Pulmonary artery endothelial cell (primary cell): ENCODE measurements around the gene GTF3C5. TPM values are rescaled to one million over a fixed set of nuclear protein-coding genes. Genes with fewer than 3 reads are reported as not detected.
"Not testable (repeated sequence)": the region's sequence is repeated elsewhere in the genome, so short reads cannot be mapped to it uniquely, and the experiment has no call there.

Source experiments
- DNase-seq: peaks from one replicate; pipeline ENCODE4 v3.0.0-alpha.2; 2011; ENCODE audit warnings: low read depth, low spot score
- total RNA-seq: library from RNA; depleted of rRNA; stranded (reverse); fragments of >200 nt; gene quantifications from 2 replicates; pipeline ENCODE4 v1.2.3, GENCODE V29; 2014

Gene GTF3C5
- total RNA-seq, 1 donor from 2014 or later: 52.9 TPM

- DNase-seq: no peak
Observed at GRCh38 chr9:133088756-133089155, 58.0 kb downstream of the GTF3C5 start.

GRCh38 chr9:133089271-133089671 is 58.5 kb downstream of the GTF3C5 start:
- DNase-seq: no peak

GRCh38 chr9:133090187-133090586 is 59.4 kb downstream of the GTF3C5 start:
- DNase-seq: no peak

DNA sequence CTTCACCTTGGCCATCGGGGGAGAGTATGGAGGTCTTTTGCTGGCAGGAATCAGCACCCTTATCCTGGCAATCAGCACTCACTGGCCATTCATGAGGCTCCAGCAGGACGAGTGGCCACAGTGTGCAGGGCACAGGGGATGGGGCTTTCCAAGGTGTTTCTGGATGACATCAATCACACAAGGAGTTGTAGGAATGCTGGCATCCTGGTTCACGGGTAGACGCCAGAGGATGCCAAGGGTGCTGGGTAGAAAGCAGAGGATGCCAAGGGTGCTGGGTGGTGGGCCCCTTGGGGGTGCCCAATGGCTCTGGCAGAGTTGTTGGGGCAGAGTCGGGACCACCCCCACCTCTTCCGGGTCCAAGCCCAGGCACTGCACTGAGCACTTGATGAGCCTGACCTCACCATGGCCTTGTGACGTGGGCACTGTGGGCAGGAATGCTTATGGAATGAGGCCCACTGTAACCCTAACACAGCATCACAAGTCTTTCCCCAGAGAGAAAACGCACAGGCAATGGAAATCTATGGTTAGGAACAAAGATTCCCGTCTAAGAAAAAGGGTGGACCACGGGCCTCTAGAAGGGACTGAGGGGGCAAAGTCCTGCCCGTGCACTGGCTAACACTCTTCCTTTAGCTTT is 60.1 kb downstream of the GTF3C5 start:
- no peak for DNase-seq

DNA sequence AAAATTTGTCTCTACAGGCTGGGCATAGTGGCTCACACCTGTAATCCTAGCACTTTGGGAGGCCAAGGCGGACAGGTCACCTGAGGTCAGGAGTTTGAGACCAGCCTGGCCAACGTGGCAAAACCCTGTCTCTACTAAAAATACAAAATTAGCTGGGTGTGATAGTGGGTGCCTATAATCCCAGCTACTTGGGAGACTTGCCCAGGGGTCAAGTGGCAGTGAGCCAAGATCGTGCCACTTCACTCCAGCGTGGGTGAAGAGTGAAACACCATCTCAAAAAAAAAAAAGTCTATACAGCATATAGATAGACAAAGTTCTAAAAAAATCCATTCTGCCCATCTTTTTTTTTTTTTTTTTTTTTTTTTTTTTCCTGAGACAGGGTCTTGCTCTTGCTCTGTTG is 63.6 kb downstream of the GTF3C5 start:
- DNase-seq: not testable (repeated sequence)

GRCh38 chr9:133094842-133095393 is 64.1 kb downstream of the GTF3C5 start:
- DNase-seq: no peak

DNA sequence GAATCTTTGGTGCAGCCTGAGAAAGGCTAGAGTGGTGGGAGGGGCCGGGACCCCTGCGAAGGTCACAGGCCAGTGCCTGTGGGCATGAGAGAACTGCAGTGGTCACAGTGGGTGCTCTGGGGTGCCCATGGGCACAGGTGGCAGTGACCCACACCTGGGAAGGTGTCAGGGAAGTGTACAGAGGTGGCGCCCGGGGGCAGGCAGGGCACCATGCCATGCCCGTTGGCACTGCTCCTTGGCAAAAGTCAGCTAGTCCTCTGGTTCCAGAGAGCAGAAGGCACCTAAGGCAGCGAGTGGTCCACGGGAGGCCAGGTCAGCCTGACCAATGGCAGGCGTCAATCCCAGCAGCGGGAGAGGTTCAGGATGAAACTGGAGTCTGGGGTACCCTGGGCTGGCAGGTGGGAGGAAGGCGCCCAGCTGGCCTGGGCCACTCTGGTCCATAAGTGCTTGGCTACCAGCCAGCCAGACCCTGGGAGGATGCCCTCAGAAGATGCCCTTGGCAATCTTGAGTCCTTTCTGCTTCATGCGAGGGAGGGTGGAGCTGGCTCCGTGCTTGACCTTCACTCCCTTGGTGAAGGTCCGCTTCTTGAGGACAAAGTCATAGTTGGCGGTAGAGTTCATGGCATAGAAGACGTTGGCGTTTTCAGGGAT is 67.4 kb downstream of the GTF3C5 start:
- DNase-seq: no peak

DNA sequence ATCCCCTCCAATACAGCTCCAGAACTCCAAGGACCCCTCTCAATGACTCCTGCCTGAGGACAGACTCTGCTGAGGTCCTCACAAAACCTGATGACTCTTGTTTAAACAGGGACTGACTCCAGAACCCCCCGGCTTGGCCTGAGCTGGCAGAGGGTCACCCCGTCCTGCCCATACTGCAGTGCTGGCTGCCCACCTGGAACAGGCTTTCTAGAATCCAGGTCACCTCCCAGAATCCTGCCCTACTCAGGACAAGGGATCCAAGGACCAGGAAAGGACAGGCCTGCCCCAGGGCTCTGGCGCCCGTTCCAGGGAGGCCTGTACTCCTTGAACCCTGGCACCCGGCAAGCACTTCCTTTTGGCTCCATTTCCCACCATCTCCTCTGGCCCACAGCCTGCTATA is 68.1 kb downstream of the GTF3C5 start:
- DNase-seq: no peak

DNA sequence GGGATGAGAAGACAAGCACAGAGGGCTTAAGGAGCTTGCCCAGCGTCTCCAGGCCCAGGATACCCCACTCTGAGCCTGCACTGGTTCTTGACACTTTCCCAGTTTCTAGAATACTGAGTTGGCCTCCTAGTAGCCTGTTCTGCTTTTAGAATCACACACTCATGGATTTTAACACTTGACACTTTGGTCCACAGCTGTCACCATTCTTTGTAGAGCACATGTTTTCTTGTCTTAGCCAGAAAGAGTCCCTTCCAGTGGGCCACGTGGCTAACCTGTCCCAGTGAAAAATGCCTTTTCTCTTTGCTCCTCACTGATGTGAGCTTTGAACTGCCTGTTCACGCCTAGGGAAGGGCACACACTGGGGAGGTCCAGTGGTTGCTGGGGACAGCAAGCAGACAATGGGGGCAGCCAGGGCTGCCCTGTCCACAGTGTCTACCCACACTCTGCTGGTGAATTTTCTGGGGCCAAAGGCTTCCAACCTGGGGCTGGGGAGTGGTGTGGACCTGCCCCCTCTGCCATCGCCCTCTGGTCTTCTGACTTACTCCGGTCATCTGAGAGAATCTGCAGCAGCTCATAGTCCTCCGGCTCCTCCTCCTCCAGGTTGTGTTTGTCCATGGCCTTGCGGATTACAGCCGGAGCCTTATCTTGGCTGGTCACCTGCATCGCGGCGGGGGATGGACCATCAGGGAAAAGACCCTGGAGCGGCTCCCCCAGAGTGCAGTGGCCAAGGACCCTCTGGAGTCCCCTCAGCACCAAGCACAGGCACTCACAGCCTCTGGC is 69.1 kb downstream of the GTF3C5 start:
- no peak for DNase-seq

GRCh38 chr9:133100506-133101355 is 69.9 kb downstream of the GTF3C5 start:
- no peak for DNase-seq

GRCh38 chr9:133101356-133102189 is 70.8 kb downstream of the GTF3C5 start:
- no peak for DNase-seq

GRCh38 chr9:133102190-133103021 is 71.6 kb downstream of the GTF3C5 start:
- no peak for DNase-seq

DNA sequence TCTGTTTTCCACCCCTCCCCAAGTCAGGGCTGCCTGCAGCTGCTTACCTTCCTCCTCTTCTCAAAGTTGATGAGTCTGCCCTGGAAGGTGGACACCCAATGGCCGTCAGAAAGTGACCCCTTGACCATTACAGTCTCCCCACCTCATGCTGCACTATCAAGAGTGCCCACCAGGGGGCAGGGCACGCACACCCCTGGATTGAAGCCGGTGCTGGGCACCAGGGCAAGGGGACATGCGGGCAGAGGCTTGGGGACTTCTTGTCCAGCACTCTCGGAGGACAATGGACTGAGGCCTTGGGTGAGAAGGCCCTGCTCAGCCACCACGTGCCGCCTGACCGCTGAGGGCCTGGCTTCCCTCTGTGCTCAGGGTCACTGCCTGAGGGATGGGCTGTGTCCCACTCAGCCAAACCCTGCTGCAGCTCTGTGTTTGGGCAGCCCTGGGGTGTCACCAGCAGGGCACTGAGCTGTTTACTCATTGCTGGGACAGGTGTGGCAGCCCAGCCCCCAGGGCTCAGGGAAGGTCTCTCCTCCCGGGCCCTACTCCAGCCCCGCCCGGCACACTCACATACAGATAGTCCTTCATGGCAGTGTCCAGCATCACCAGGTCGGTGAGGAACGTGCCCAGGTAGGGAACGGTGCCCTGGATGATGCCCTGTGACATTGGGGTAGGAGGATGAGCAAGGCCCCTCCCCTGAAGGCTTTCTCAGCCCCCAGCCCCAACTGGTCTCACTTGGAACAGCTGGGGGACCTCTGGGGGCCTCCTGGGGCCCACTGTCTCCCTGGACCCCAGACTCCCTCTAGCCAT is 72.6 kb downstream of the GTF3C5 start:
- no peak for DNase-seq

DNA sequence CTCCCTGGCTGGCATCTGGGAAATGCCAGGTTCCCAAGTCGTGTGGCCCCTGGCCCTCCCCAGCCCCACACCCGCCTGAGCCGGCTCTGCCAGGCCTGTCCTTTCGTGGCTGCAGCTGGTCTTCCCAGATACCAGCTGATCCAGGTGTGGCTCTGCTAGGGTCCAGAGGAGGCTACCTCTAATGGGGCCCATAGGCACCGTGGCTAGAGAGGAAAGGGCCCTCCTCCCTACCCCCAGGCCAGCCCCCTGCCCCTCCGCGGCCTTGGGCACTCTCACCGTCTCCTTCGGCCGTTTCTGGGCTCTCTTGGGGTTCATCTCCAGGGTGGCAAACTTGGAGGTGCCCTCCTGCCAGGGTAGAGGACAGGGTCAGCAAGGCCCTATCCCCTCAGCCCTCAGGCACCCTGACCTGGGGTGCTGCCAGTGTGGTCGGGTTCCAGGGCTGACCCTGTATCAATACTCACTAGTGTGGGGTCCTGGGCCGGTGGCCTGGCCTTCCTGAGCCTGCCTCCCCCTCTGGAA is 73.2 kb downstream of the GTF3C5 start:
- no peak for DNase-seq

- DNase-seq: no peak
Observed at GRCh38 chr9:133104718-133105460, 74.1 kb downstream of the GTF3C5 start.

- DNase-seq: no peak
Observed at GRCh38 chr9:133105461-133105770, 74.6 kb downstream of the GTF3C5 start.

DNA sequence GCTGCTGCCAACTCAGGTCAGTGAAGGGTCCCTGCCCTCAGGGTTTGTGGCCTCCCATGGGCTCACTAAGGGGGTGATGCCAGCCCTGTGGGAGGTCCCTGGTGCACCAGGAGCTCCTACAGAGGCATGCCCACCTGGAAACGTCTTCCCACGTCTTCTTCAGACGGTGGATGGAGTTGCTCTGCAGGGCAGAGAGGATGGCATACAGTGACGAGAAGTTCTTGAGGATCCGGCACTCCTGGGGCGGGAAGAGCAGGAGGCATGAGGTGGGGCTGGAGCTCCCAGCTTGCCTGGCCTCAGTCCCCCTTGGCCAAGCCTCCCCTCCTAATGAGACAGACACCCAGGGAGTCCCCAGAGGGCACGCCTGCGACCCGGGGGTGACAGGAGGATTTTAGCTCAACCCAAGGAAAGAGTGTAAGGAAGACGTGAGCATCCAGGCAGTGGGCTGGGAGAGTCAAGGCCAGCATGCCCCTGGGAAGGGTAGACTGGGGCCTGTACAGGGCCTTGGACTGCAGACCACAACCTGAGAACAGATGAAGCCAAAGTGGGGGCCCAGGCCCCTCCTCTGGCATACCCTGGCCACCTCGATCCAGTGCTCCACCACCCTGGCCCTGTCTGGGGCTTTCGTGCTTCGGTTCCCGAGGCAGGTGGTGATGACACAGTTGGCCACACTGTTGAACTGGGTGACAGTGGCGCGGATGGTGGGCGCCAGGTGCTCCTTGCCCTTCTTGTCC is 75.9 kb downstream of the GTF3C5 start:
- no peak for DNase-seq
